K562 (cell line): ENCODE data around the gene SMIM29. TPM values are rescaled to one million over a fixed set of nuclear protein-coding genes. Genes with fewer than 3 reads are reported as not detected.
"Not testable (repeated sequence)": the region's sequence is repeated elsewhere in the genome, so short reads cannot be mapped to it uniquely, and the experiment has no call there.

Experiments
- ATAC-seq: fragments of 200-7000 bp; cut with Tn5 transposase; 3 replicates; pipeline ENCODE4 v1.9.1; 2020; ENCODE audit warnings: moderate library complexity
- BruUV-seq: library from RNA; stranded (reverse); fragments of 400-500 nt; replicated peaks from 2 replicates; lab custom pipeline; 2021; lab: Mats Ljungman, UMichigan
- CTCF ChIA-PET: fragments of 300-600 bp; formaldehyde crosslinking; extraction: SDS; loops from one replicate; lab custom pipeline; 2021; ENCODE audit warnings: low intra/inter-chr PET ratio; lab: Yijun Ruan, JAX
- POLR2A ChIA-PET: fragments of 300-600, 350-650 bp; sonication (Branson Sonifier 250); formaldehyde crosslinking; extraction: SDS; loops from one replicate; lab custom pipeline; 2021; ENCODE audit warnings: antibody characterized with exemption, inconsistent platforms; lab: Yijun Ruan, JAX
- DNase-seq, 4 experiments: peaks; one replicate each; pipeline versions ENCODE4 v3.0.0 to v3.0.0-alpha.2; 2011 to 2018; ENCODE audit warnings: low spot score in 3 of 4, mixed read lengths in 3 of 4; ENCODE audit errors: extremely low read depth in 1 of 4
- FAIRE-seq: peaks from 2 replicates; lab custom pipeline; 2011; peaks lifted over from hg19 to GRCh38; lab: Jason Lieb, UNC
- H2AFZ ChIP-seq: 2 replicates; pipeline ENCODE4 v1.6.0; 2011; ENCODE audit warnings: low read depth, low read length, control low read depth, inconsistent platforms
- H3K27ac ChIP-seq: fragments of 200-600 bp; 3 replicates; pipeline ENCODE4 v1.8.0; 2011; ENCODE audit warnings: low read depth, mild to moderate bottlenecking, control low read depth, inconsistent platforms, low read length, moderate library complexity, mixed read lengths; ENCODE audit errors: extremely low read depth
- H3K27me3 ChIP-seq, 2 experiments: fragments of 300-600 bp in 1 of 2; 2 replicates in 1 of 2; 3 replicates in 1 of 2; pipeline versions ENCODE4 v1.6.0 to v1.8.0; 2011; ENCODE audit warnings: inconsistent platforms in 2 of 2, low read length in 2 of 2, mild to moderate bottlenecking in 1 of 2, mixed read lengths in 1 of 2, moderate library complexity in 1 of 2; ENCODE audit not compliant: control insufficient read depth in 2 of 2, insufficient read depth in 2 of 2
- H3K36me3 ChIP-seq: fragments of 300-600 bp; 3 replicates; pipeline ENCODE4 v1.8.0; 2011; ENCODE audit warnings: mild to moderate bottlenecking, low read length, inconsistent platforms; ENCODE audit not compliant: control insufficient read depth, insufficient read depth
- H3K4me1 ChIP-seq, 2 experiments: fragments of 200-600 bp in 1 of 2; replicated peaks in 1 of 2; 2 replicates in 1 of 2; 3 replicates in 1 of 2; pipeline versions ENCODE4 v1.5.1 to v1.8.0; 2011; ENCODE audit warnings: inconsistent platforms in 2 of 2, low read length in 2 of 2, mild to moderate bottlenecking in 1 of 2, mixed read lengths in 1 of 2, moderate library complexity in 1 of 2; ENCODE audit not compliant: control insufficient read depth in 2 of 2, insufficient read depth in 2 of 2
- H3K4me2 ChIP-seq: 2 replicates; pipeline ENCODE4 v1.6.1; 2011; ENCODE audit warnings: low read length, control low read depth, inconsistent platforms, mixed read lengths; ENCODE audit not compliant: insufficient read depth
- H3K4me3 ChIP-seq: fragments of 200-600 bp; sonication (generic), shearing (Covaris generic); 2 replicates; pipeline ENCODE4 v1.5.1; 2016; ENCODE audit warnings: control low read depth, inconsistent platforms
- H3K79me2 ChIP-seq: fragments of 200-600 bp; 3 replicates; pipeline ENCODE4 v1.8.0; 2011; ENCODE audit warnings: low read length, inconsistent platforms; ENCODE audit not compliant: control insufficient read depth, insufficient read depth
- H3K9ac ChIP-seq, 2 experiments: 2 replicates each; pipeline versions ENCODE4 v1.6.0 to v1.6.1; 2011; ENCODE audit warnings: low read depth in 2 of 2, low read length in 2 of 2, control low read depth in 1 of 2, inconsistent platforms in 1 of 2, mild to moderate bottlenecking in 1 of 2, mixed read lengths in 1 of 2; ENCODE audit not compliant: insufficient read depth in 1 of 2
- H3K9me1 ChIP-seq: one replicate; pipeline ENCODE4 v1.6.0; 2011; ENCODE audit warnings: inconsistent platforms, mild to moderate bottlenecking, low read length, moderate library complexity; ENCODE audit not compliant: control insufficient read depth, insufficient read depth
- H3K9me3 ChIP-seq: replicated peaks from 2 replicates; pipeline ENCODE4 v1.5.1; 2011; ENCODE audit warnings: low read depth, low read length, inconsistent platforms; ENCODE audit not compliant: control insufficient read depth, insufficient read depth
- H4K20me1 ChIP-seq: replicated peaks from 2 replicates; pipeline ENCODE4 v1.6.1; 2011; ENCODE audit warnings: low read length, inconsistent platforms, mixed read lengths; ENCODE audit not compliant: control insufficient read depth, insufficient read depth
- ETS2 ChIP-seq: IDR thresholded peaks from 2 replicates; pipeline ENCODE4 v1.6.1; 2016; ENCODE audit warnings: borderline replicate concordance, missing genetic modification characterization, mild to moderate bottlenecking, moderate library complexity, missing compliant biosample characterization; ENCODE audit not compliant: poor library complexity, severe bottlenecking
- ZNF121 ChIP-seq: sonication (generic); formaldehyde crosslinking; conservative IDR thresholded peaks from 2 replicates; pipeline ENCODE4 v1.8.0; 2022; ENCODE audit warnings: missing genetic modification reagents
- WGBS: fragments of 100-300 bp; shearing (Covaris generic); methylation state at CpG from one replicate; pipeline ENCODE4 v1.1.6; 2016; ENCODE audit warnings: low coverage, mixed read lengths; ENCODE audit not compliant: insufficient coverage; ENCODE audit errors: missing lambda C conversion rate; 5-methylcytosine and 5-hydroxymethylcytosine counted together
- in situ Hi-C: fragments of 300-500 bp; cut with MboI; formaldehyde crosslinking; loops from 4 replicates; pipeline ENCODE4 v1.15.0; 2018; ENCODE audit warnings: inconsistent platforms, mixed read lengths
- intact Hi-C: fragments of 100-400 bp; cut with micrococcal nuclease; formaldehyde crosslinking; loops from 2 replicates; pipeline ENCODE4 v1.14.2; 2022
- polyA plus RNA-seq, 8 experiments: library from polyadenylated mRNA; depleted of rRNA in 4 of 8; stranded (reverse) in 5 of 8; unstranded in 3 of 8; fragments of >200 nt; fragmentation: Nextera tagmentation in 2 of 8; fragmentation: Illumina TruSeq in 1 of 8; extraction: Ambion mirVana in 2 of 8; extraction: Trizol in 1 of 8; gene quantifications; 2 replicates each; pipeline versions ENCODE4 v1.2.1 to v1.2.3, GENCODE V29; 2011 to 2014; ENCODE audit warnings: inconsistent platforms in 1 of 8, missing spikeins in 1 of 8
- total RNA-seq, 7 experiments: library from RNA; depleted of rRNA in 6 of 7; stranded (reverse); fragments of >200 nt in 6 of 7; fragmentation: Illumina TruSeq in 2 of 7; extraction: Trizol in 2 of 7; gene quantifications; 2 replicates each; pipeline versions ENCODE4 v1.2.1 to v1.2.3, GENCODE V29; 2011 to 2021; ENCODE audit warnings: low replicate concordance in 1 of 7
- TF ChIP-seq, protein P1 (sequence below): sonication (generic); formaldehyde crosslinking; IDR thresholded peaks from 2 replicates; pipeline ENCODE4 v1.8.1; 2023; ENCODE audit warnings: mild to moderate bottlenecking, missing genetic modification reagents

SMIM29 gene
- total and polyA plus RNA-seq, 9 of the 15 experiments (the other 6 are each of a cell fraction or from before 2014, with no cell fraction given), result 6.5 to 36.7 (median 20.9) TPM

DNA sequence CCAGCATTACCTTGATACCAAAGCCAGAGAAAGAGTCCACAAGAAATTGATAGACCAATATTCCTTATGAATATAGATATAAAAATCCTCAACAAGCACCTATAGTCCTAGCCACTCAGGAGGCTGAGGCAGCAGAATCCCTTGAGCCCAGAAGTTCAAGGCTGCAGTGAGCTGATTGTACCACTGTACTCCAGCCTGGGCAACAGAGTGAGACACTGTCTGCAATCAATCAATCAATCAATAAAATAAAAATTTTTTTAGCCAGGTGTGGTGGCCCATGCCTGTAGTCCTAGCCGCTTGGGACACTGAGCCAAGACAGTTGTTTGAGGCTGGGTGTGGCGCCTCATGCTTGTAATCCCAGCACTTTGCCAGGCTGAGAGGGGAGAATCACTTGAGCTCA is 18.9 kb upstream of the SMIM29 start:
- H3K4me3 ChIP-seq, result no peak overlapping the region
- no peak overlapping the region for H3K4me2 ChIP-seq
- TF ChIP-seq ZNF121 (peak; percentile 90), ETS2 (tag) (no peak)
- H3K9ac ChIP-seq, result no peak overlapping the region
- intact Hi-C loops (no loop called here), in situ Hi-C loops (no loop called here)
- no peak overlapping the region for H3K27ac ChIP-seq
- no peaks in the 10 kb centered on the region for H3K36me3 ChIP-seq
- ChIA-PET POLR2A (interaction anchor here (0.6 to 1.0 kb wide), 4 partner anchors 14 to 33 kb away, joined by 3 to 5 read pairs (median 3); no protein-coding TSS in a partner anchor), CTCF (no interaction called here)
- no peaks in the 10 kb centered on the region for H3K27me3 ChIP-seq
- DNase-seq, result no peak
- no peaks in the 10 kb centered on the region for H4K20me1 ChIP-seq
- peaks cover 8 to 9% of the 10 kb centered on the region in 2 experiments; a peak in 4 of 5 replicates for H3K4me1 ChIP-seq
- WGBS, result 87% methylated on average over 2 of the region's 2 CpGs
- no peak for FAIRE-seq
- H3K9me1 ChIP-seq, result no peaks in the 10 kb centered on the region
- ATAC-seq, result no peak
- H3K9me3 ChIP-seq, result peaks cover 3% of the 10 kb centered on the region
- BruUV-seq, result no TSS peak
- 0 out of 3 replicates have a peak, but pooled peaks cover 2% of the 10 kb centered on the region for H3K79me2 ChIP-seq
- H2AFZ ChIP-seq, result no peak overlapping the region

GRCh38 chr6:34263484-34263883 is 14.7 kb upstream of the SMIM29 start:
- H2AFZ ChIP-seq, H3K4me1 ChIP-seq, H3K36me3 ChIP-seq, H3K79me2 ChIP-seq, H3K4me3 ChIP-seq, CTCF ChIA-PET, H3K9me1 ChIP-seq, H3K27me3 ChIP-seq, H3K9ac ChIP-seq, FAIRE-seq, H3K4me2 ChIP-seq, DNase-seq, POLR2A ChIA-PET, in situ Hi-C loops, BruUV-seq, ATAC-seq, H4K20me1 ChIP-seq, H3K27ac ChIP-seq, intact Hi-C loops: not testable (repeated sequence)
- TF ChIP-seq, protein P1, sequence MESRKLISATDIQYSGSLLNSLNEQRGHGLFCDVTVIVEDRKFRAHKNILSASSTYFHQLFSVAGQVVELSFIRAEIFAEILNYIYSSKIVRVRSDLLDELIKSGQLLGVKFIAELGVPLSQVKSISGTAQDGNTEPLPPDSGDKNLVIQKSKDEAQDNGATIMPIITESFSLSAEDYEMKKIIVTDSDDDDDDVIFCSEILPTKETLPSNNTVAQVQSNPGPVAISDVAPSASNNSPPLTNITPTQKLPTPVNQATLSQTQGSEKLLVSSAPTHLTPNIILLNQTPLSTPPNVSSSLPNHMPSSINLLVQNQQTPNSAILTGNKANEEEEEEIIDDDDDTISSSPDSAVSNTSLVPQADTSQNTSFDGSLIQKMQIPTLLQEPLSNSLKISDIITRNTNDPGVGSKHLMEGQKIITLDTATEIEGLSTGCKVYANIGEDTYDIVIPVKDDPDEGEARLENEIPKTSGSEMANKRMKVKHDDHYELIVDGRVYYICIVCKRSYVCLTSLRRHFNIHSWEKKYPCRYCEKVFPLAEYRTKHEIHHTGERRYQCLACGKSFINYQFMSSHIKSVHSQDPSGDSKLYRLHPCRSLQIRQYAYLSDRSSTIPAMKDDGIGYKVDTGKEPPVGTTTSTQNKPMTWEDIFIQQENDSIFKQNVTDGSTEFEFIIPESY (CRISPR knock-in tag), result peak; percentile 98
- peaks cover 12% of the 10 kb centered on the region for H3K9me3 ChIP-seq
- WGBS, result 98% methylated on average over 23 of the region's 23 CpGs
